Peyer's patch (tissue), 4 donors: ENCODE measurements around the gene IMPDH1. TPM values are rescaled to one million over a fixed set of nuclear protein-coding genes. Genes with fewer than 3 reads are reported as not detected.

Experiments
- DNase-seq, 3 donors: peaks; one replicate each; pipeline ENCODE4 v3.0.0-alpha.2; 2017 to 2019
- H3K27ac ChIP-seq, 4 donors: fragments of 200-600 bp; sonication (generic); one replicate each; pipeline ENCODE4 v1.5.1; 2016 to 2019
- H3K27me3 ChIP-seq, 2 donors: fragments of 200-600 bp; sonication (generic); one replicate each; pipeline ENCODE4 v1.5.1; 2019
- H3K36me3 ChIP-seq, 3 donors: fragments of 200-600 bp; sonication (generic); one replicate each; pipeline ENCODE4 v1.5.1; 2016 to 2019
- H3K4me1 ChIP-seq, 4 donors: fragments of 200-600 bp; sonication (generic); one replicate each; pipeline ENCODE4 v1.5.1; 2016 to 2019
- H3K4me3 ChIP-seq, 4 donors: fragments of 200-600 bp; sonication (generic); 1 replicate in 3 of 4; 2 replicates in 1 of 4; pipeline ENCODE4 v1.5.1; 2016 to 2019; ENCODE audit warnings: mild to moderate bottlenecking in 1 of 4
- H3K9me3 ChIP-seq, 4 donors: fragments of 200-600 bp; sonication (generic); one replicate each; pipeline ENCODE4 v1.5.1; 2016 to 2019; ENCODE audit warnings: mild to moderate bottlenecking in 1 of 4
- POLR2A ChIP-seq, 2 donors: fragments of 450-650 bp; IDR thresholded peaks; one replicate each; pipeline ENCODE4 v1.5.1; 2017; ENCODE audit warnings: antibody characterized with exemption in 2 of 2, mild to moderate bottlenecking in 2 of 2, moderate library complexity in 2 of 2
- total RNA-seq, 4 donors: library from RNA; depleted of rRNA; stranded (reverse); fragments of >200 nt; gene quantifications; one replicate each; pipeline ENCODE4 v1.1.0, GENCODE V29; 2016
- TF ChIP-seq, protein P1 (sequence below), 6 experiments: fragments of 450-650 bp in 4 of 6; fragments of 200-600 bp in 2 of 6; sonication (generic) in 1 of 6; IDR thresholded peaks; one replicate each; pipeline ENCODE4 v1.5.1; 2017 to 2019; ENCODE audit warnings: antibody characterized with exemption in 6 of 6, mild to moderate bottlenecking in 3 of 6, moderate library complexity in 1 of 6

IMPDH1 gene
- total RNA-seq, 4 donors from 2014 or later = 7.9 to 45.4 (median 14.8) TPM

DNA sequence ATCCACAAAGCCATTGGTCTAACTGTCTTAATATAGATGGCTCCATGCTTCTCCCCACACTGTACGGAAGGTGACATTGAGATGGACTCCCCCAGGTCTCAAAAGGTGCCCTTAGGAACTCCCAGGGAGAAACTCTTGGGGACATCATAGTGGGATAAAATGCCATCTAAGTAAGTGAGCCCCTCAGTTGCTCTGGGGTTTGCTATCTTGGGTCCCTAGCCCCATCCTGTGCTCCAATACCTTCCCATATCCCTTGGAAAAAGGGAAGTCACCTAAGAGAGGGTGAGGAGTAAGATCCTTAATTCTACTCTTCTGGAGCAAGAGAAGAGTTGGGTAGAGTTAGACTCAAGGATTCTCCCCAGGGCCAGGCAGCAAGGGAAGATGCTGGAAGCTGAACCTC, 56.2 kb downstream of the IMPDH1 start:
- TF ChIP-seq POLR2A (IDR thresholded peaks at IDR 0.05) = no peak
- TF ChIP-seq, protein P1, sequence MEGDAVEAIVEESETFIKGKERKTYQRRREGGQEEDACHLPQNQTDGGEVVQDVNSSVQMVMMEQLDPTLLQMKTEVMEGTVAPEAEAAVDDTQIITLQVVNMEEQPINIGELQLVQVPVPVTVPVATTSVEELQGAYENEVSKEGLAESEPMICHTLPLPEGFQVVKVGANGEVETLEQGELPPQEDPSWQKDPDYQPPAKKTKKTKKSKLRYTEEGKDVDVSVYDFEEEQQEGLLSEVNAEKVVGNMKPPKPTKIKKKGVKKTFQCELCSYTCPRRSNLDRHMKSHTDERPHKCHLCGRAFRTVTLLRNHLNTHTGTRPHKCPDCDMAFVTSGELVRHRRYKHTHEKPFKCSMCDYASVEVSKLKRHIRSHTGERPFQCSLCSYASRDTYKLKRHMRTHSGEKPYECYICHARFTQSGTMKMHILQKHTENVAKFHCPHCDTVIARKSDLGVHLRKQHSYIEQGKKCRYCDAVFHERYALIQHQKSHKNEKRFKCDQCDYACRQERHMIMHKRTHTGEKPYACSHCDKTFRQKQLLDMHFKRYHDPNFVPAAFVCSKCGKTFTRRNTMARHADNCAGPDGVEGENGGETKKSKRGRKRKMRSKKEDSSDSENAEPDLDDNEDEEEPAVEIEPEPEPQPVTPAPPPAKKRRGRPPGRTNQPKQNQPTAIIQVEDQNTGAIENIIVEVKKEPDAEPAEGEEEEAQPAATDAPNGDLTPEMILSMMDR (IDR thresholded peaks at IDR 0.05) = no peak
- DNase-seq = no peak
- Histone ChIP-seq H3K36me3 (no peaks in the 10 kb centered on the region), H3K27ac (no peak overlapping the region), H3K9me3 (no peaks in the 10 kb centered on the region), H3K4me3 (no peak overlapping the region), H3K4me1 (peaks cover 0 to 13% (median 3%) of the 10 kb centered on the region in 4 donors), H3K27me3 (peaks cover 0 to 9% of the 10 kb centered on the region in 2 donors)

DNA sequence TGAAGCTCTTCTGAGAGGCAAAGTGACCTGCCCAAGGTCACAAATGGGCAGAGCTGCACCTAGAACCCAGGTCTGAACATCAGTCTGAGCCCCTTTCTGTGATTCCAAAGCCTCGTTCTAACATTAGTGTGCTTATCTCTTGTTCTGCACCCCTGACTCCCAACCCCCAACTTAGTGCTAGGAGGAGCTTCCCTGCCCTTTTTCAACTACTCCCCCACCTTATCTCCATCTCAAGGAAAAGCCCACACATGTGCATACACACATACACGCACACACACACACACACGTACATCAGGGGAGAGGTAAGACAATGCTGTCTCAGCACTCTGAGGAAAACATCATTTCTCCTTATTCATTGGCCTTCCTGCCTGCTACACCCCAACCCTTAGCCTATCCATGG, 56.6 kb downstream of the IMPDH1 start:
- Histone ChIP-seq H3K4me1 (peaks cover 0 to 13% (median 3%) of the 10 kb centered on the region in 4 donors), H3K27ac (no peak overlapping the region), H3K4me3 (no peak overlapping the region), H3K36me3 (no peaks in the 10 kb centered on the region), H3K9me3 (no peaks in the 10 kb centered on the region), H3K27me3 (peaks cover 0 to 9% of the 10 kb centered on the region in 2 donors)
- no peak for DNase-seq
- TF ChIP-seq POLR2A (IDR thresholded peaks at IDR 0.05) = no peak
- TF ChIP-seq, protein P1 (IDR thresholded peaks at IDR 0.05) = no peak

DNA sequence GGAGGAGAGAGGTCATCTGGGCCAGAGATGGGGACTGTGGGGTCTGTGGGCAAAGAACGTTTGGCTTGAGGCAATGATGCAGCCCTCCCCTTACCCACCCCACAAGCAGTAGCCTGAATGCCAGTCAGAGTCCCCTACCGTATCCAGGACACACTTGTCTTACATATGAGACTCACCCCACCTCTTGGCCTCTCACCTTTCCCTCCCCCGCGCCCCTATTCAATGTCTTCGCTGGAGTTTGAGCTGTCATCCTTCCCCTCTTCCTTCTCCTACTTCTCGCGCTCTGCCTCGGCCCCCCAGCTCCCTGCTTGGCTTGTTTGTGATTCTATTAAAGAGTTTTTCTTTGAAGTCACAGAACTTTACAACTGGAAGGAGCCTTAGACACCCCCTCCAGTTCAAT, 57.1 kb downstream of the IMPDH1 start:
- no peaks in the 10 kb centered on the region for H3K9me3 ChIP-seq
- peaks cover 0 to 13% (median 3%) of the 10 kb centered on the region in 4 donors for H3K4me1 ChIP-seq
- H3K27ac ChIP-seq = no peak overlapping the region
- no peaks in the 10 kb centered on the region for H3K36me3 ChIP-seq
- peaks cover 0 to 9% of the 10 kb centered on the region in 2 donors for H3K27me3 ChIP-seq
- TF ChIP-seq, protein P1 (IDR thresholded peaks at IDR 0.05) = no peak
- TF ChIP-seq POLR2A (IDR thresholded peaks at IDR 0.05) = no peak
- H3K4me3 ChIP-seq = no peak overlapping the region
- no peak for DNase-seq

DNA sequence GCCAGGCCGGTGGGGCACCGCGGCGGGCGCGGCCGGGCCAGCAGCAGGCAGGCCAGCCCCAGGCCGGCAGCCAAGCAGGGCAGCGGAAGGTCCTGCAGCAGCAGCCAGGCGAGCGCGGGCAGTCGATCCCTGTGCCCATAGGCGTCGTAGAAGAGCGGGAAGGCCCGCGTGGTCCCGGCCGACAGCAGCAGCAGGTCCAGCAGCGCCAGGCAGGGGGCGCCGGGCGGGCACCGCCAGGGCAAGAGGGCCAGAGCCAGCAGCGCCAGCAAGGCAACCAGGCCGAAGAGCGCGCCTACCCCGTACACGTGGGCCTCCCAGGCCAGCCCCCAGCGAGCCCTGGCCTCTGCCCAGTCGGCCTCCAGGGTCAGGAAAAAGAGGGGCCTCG, 57.6 kb downstream of the IMPDH1 start:
- DNase-seq = no peak
- TF ChIP-seq, protein P1 (IDR thresholded peaks at IDR 0.05) = peak in 3 of 6 experiments; percentile 35 to 39 (median 36)
- no peak for TF ChIP-seq POLR2A (IDR thresholded peaks at IDR 0.05)
- no peaks in the 10 kb centered on the region for H3K9me3 ChIP-seq
- H3K36me3 ChIP-seq = no peaks in the 10 kb centered on the region
- peak overlapping the region in 3 of 4 donors; percentile 14 to 44 (median 41) for H3K4me3 ChIP-seq
- peaks cover 0 to 13% (median 3%) of the 10 kb centered on the region in 4 donors for H3K4me1 ChIP-seq
- peaks cover 0 to 9% of the 10 kb centered on the region in 2 donors for H3K27me3 ChIP-seq
- H3K27ac ChIP-seq = no peak overlapping the region

DNA sequence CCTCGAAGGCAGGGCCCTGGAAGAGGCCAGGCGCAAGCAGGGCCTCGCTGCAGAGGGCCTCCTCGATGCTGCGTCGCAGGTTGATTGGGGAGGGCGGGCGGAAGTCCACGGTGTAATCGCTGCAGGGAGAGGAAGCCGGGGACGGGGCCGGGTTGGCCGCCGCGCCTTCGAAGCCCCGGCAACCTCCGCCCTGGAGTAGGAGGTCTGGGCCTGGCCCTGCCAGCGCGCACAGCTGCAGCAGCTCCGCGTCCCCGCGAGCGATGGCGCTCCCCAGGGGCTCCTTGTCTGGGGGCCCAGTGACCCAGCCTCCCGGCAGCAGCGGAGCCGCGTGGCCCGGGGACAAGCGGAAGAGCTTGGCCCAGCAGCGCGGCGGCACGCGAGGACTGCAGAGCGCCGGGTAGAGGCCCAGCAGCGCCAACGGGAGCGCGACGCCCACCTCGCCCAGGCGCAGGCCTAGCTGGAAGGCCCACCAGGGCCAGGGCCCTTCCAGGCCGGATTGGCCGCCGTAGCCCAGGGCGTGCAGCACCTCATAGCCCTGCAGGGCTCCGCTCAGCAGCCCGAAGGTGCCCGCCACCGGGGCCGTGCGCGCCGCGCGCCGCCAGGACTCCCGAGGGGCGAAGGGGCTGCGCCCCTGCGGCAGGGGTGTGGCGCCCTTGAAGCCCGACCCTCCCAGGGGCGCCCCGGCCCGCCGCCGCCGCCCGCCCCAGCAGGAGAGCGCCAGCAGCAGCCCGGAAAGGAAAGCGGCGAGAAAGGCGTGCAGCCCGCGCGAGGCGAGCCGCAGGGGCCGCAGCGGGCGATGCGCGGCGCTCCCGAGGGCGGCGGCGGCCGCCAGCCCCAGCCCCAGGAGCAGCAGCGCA, 58.3 kb downstream of the IMPDH1 start:
- Histone ChIP-seq H3K36me3 (no peaks in the 10 kb centered on the region), H3K27ac (no peak overlapping the region), H3K4me3 (peak overlapping the region in 3 of 4 donors; percentile 41 to 44 (median 41)), H3K4me1 (peaks cover 0 to 13% (median 3%) of the 10 kb centered on the region in 4 donors), H3K27me3 (peaks cover 0 to 9% of the 10 kb centered on the region in 2 donors), H3K9me3 (no peaks in the 10 kb centered on the region)
- TF ChIP-seq, protein P1 (IDR thresholded peaks at IDR 0.05) = no peak
- DNase-seq = no peak
